ENCODE data around the gene SHBG.
"Not testable (repeated sequence)": the region's sequence is repeated elsewhere in the genome, so short reads cannot be mapped to it uniquely, and the experiment has no call there.

SHBG gene

DNA sequence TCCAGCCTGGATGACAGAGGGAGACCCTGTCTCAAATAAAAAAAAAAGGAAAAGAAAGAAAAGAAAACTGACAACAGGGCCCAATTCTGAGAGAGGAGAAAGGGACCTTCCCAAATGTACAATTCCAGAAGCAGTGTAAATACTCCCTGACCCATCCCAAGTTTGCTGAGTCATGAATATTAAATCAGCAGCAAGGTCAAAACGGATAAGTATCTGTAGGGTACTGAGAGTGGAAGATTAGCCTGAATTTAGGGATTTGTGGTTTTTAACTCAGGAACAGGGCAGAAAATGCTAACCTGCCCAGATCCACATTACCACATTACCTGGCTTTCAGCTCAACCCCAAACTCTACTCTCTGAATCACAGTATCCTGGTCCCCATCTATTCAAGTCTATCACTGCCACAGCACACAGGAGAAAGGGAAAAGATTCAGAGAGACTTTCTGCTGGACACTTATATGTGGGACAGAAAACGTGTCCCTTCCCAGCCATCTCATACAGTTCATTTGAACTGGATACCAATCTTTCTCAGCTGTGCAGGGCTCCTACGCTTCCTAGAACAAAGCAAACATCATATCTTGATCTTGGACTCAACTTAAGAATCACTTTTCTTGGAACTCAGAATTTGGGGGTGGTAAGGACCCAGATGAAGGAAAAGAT lies 18.2 kb upstream of the SHBG start:
- DNase-seq (ENCODE audit: low read depth): no peak

DNA sequence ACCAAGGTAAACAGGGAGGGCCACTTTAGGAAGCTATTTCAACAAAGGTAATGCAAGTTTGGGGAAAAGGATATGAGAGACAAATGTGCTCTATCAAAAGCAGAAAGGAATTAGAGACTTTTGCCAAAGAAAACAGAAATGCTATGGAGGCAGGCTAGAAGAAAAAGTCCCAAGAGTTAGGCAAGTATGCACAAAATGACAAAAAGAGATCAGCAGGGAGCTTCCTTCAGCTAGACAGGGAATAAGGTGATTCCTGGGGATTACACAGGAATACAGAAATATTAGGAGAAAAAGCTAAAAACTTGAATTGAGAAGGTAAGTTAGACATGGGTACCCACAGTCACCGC lies 17.7 kb upstream of the SHBG start:
- no peak for DNase-seq (ENCODE audit: low read depth)

DNA sequence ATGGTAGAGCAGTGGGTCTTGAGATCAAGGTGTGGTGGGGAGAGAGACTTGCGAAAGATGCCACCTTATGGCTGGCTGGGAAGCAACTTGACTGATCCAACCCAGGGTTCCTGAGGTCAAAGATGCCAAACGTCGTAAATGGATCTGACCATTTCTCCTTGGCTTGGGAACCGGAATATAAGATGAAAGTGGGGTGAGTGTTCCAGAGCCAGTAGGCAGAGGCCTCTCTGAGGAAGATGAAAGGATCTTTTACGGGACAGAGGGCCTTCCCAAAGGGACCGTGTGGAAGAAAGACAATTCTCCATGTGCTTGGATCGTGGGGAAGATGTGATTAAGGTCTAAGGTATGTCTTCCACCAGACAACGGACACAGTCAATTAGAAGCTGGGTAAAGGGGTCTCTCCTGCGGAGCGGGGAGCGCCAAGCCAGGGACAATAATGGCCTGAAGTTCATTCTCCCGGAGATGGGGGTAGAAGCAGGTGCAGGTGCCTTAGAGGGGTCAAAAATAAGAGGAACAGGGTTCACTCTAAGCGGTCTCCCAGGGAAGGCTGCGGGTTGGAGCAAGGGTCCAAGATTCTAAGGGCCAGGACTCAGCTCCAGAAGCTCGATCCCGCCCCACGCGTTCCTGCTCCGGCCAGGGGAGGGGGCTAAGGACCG lies 16.0 kb upstream of the SHBG start:
- no peak for DNase-seq (ENCODE audit: low read depth)

DNA sequence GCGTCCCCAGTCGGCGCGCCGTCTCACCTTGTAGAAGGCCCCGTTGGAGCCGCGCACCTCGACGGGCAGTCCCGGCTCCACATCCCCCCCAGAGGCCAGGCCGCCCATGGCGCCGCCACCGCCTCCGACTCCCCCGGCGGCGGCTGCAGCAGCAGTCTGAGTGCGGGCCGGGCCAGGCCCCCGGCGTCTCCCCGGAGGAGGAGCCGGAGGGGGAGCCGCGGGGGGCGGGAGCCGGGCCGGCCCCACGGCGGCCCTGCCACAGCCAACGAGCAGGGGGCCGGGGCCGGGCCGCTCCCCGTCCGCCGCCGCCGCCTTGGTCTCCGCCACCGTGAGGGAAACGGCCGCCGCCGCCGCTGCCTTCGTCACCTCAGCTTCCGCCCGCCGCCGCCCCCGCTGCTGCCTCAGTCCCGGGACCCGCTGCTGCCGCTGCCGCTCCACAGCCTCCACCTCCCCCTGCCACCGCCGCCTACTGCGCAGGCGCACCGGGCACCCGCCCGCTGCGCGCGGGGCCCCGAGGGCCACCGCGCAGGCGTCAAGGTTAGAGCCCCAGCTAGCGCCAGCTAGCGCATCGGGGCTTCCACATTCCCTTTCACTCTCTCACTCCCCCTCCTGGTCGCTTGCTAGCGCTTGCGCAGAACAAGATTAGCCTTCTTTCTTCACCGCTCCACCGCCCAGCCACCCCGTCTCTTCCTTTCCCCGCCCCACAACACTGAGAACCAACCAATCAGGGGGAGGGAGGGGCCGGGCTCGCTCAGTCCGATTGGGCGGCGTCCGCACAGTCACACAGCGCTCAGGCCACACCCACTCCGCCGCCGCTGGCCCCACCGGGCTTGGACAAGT lies 15.3 kb upstream of the SHBG start, which contains the start of gene FXR2:
Gene FXR2, minus strand, starts transcription at position 473 of the 840 bp plus-strand sequence. Its CDS starts 365 bp downstream, at position 108.
- peak; percentile 99 for DNase-seq (ENCODE audit: low read depth)

GRCh38 chr17:7615265-7615747 lies 14.6 kb upstream of the SHBG start:
- no peak for DNase-seq (ENCODE audit: low read depth)

GRCh38 chr17:7618608-7619007 lies 11.3 kb upstream of the SHBG start:
- no peak for DNase-seq (ENCODE audit: low read depth)

GRCh38 chr17:7620835-7621234 lies 9.1 kb upstream of the SHBG start:
- no peak for DNase-seq (ENCODE audit: low read depth)

GRCh38 chr17:7623661-7624060 lies 6.3 kb upstream of the SHBG start:
- DNase-seq (ENCODE audit: low read depth): no peak

GRCh38 chr17:7625749-7626148 lies 4.2 kb upstream of the SHBG start:
- not testable (repeated sequence) for DNase-seq (ENCODE audit: low read depth)

- DNase-seq (ENCODE audit: low read depth): no peak
These were observed 3.6 kb upstream of the SHBG start for GRCh38 chr17:7626307-7626706.

- no peak for DNase-seq (ENCODE audit: low read depth)
These were observed 3.0 kb upstream of the SHBG start for GRCh38 chr17:7626956-7627249.

- peak; percentile 75 for DNase-seq (ENCODE audit: low read depth)
These were observed 2.4 kb upstream of the SHBG start, which contains the start of gene SAT2 for GRCh38 chr17:7627250-7628121. Gene SAT2, minus strand, starts transcription at chr17:7627821. Its CDS starts 186 bp downstream, at chr17:7627635.

GRCh38 chr17:7631398-7632380 lies 1.8 kb downstream of the SHBG start:
- no peak for DNase-seq (ENCODE audit: low read depth)

DNA sequence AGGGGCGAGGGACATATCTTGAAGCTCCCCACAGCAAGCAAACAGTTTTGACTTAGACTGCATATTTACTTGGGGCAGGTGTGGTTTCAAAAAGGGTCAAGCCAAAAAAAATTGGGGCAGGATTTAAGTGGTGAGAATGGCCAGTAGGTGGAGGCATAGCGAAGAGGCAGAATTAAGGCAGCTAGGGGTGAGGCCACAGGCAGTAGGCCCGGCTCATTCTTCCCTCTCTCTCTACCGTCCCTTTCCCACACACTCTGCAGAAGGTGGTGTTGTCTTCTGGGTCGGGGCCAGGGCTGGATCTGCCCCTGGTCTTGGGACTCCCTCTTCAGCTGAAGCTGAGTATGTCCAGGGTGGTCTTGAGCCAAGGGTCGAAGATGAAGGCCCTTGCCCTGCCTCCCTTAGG lies 2.6 kb downstream of the SHBG start:
- no peak for DNase-seq (ENCODE audit: low read depth)

- DNase-seq (ENCODE audit: low read depth): no peak
These were observed 3.2 kb downstream of the SHBG start for GRCh38 chr17:7633093-7633492.

DNA sequence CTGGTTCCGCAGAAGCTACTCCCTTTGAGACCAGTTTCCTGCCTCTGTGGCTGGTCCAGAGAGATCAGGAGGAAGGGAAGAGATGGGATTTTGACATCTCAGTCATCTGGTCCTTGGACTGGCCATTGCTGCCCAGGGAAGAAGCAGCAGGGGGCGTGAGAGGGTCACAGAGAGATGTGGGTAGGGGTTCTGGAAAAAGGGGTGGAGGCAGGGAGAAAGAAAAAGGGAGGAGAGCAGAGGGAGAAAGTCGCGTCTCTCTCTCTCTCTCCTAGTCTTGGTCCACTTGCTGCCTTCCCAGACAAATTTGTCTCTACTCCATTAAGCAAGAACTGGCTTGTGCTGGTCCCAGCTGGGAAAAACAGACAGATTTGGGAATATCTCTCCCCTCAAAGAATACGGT lies 4.4 kb downstream of the SHBG start:
- no peak for DNase-seq (ENCODE audit: low read depth)

GRCh38 chr17:7636163-7636562 lies 6.2 kb downstream of the SHBG start:
- DNase-seq (ENCODE audit: low read depth): no peak

DNA sequence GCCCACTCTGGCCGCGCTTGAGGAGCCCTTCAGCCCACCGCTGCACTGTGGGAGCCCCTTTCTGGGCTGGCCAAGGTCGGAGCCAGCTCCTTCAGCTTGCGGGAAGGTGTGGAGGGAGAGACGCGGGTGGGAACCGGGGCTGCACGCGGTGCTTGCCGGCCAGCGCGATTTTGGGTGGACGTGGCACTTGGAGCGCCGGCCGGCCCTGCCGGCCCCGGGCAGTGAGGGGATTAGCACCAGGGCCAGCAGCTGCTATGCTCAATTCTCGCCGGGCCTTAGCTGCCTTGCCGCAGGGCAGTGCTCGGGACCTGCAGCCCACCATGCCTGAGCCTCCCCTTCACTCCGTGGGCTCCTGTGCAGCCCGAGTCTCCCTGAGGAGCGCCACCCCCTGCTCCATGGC lies 10.8 kb downstream of the SHBG start:
- DNase-seq (ENCODE audit: low read depth): no peak

- not testable (repeated sequence) for DNase-seq (ENCODE audit: low read depth)
These were observed 11.7 kb downstream of the SHBG start for GRCh38 chr17:7641635-7642034.

DNA sequence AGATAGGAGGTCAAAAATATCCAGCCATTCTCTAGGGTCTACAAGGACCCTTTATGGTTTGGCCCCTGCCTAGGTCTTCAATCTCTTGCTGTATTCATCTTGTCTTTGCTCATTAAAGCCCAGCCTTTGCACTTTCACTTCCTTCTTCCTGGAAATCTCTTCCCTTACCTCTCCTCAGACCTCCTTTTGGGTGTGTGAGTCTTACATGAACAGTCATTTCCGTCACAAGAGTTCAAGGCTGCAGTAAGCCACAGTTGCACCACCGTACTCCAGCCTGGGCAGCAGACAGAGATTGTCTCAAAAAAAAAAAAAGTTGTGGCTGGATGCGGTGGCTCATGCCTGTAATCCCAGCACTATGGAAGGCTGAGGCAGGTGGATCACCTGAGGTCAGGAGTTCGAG lies 14.8 kb downstream of the SHBG start:
- no peak for DNase-seq (ENCODE audit: low read depth)

DNA sequence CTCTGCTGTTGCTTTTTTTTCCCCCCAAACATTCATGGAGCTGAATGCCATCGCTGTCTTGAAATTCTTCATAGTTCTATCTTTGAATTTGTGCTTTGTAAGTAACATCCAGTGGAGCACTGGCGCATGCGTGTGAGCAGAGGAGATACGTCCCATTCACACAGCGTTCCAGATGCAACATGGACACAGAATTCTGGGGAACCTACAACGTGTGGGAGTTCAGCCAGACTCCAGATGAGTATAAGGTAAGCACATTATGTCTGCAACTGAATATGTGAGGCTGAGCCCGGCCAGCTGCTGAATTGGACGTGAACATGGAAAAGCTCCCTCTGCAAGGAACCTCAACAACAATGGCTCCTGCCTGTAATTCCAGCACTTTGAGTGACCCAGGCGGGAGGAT lies 16.5 kb downstream of the SHBG start:
- DNase-seq (ENCODE audit: low read depth): no peak
